K562 (cell line): ENCODE data around the gene CDKL4. TPM values are rescaled to one million over a fixed set of nuclear protein-coding genes. Genes with fewer than 3 reads are reported as not detected.

Experiments used
- BACH1 ChIP-seq: fragments of 200-800 bp; sonication (Bioruptor generic); IDR thresholded peaks from 2 replicates; pipeline ENCODE4 v1.6.1; 2016; ENCODE audit warnings: missing genetic modification characterization, missing compliant biosample characterization
- BRD9 ChIP-seq: fragments of 450-650 bp; IDR thresholded peaks from 2 replicates; pipeline ENCODE4 v1.6.1; 2018; ENCODE audit warnings: low read depth; ENCODE audit not compliant: partially characterized antibody
- DDX20 ChIP-seq: fragments of 450-650 bp; IDR thresholded peaks from 2 replicates; pipeline ENCODE4 v1.6.1; 2016; ENCODE audit warnings: missing genetic modification characterization, low read depth, mild to moderate bottlenecking, missing compliant biosample characterization, moderate library complexity
- E2F6 ChIP-seq, 2 experiments: IDR thresholded peaks; 2 replicates each; pipeline ENCODE4 v1.6.1; 2011; ENCODE audit warnings: borderline replicate concordance in 1 of 2, control low read depth in 1 of 2, low read depth in 1 of 2, low read length in 1 of 2, mild to moderate bottlenecking in 1 of 2, mixed read lengths in 1 of 2, moderate library complexity in 1 of 2; ENCODE audit not compliant: insufficient read depth in 1 of 2, insufficient read length in 1 of 2, poor library complexity in 1 of 2, severe bottlenecking in 1 of 2; ENCODE audit errors: extremely low read depth in 1 of 2
- E4F1 ChIP-seq: fragments of 250-450 bp; sonication (Bioruptor Pico); IDR thresholded peaks from 2 replicates; pipeline ENCODE4 v1.5.0; 2021; ENCODE audit warnings: mild to moderate bottlenecking, borderline replicate concordance
- GABPB2 ChIP-seq: fragments of 250-450 bp; sonication (Bioruptor Pico); conservative IDR thresholded peaks from 2 replicates; pipeline ENCODE4 v1.5.1; 2021; ENCODE audit warnings: mild to moderate bottlenecking
- KLF10 ChIP-seq: fragments of 250-450 bp; sonication (Bioruptor Pico); IDR thresholded peaks from 2 replicates; pipeline ENCODE4 v1.6.1; 2021; ENCODE audit warnings: matching md5 sums
- MBD1 ChIP-seq: fragments of 250-450 bp; sonication (Bioruptor Pico); IDR thresholded peaks from 2 replicates; pipeline ENCODE4 v1.8.0; 2022; ENCODE audit warnings: inconsistent platforms
- NFYB ChIP-seq: IDR thresholded peaks from 2 replicates; pipeline ENCODE4 v1.6.1; 2011; ENCODE audit warnings: mild to moderate bottlenecking, moderate library complexity; ENCODE audit not compliant: insufficient read length; ENCODE audit errors: extremely low read depth
- NR2C2 ChIP-seq, 2 experiments: fragments of 200-800 bp in 1 of 2; sonication (Bioruptor generic) in 1 of 2; sonication (generic) in 1 of 2; formaldehyde crosslinking in 1 of 2; IDR thresholded peaks; 2 replicates each; pipeline versions ENCODE4 v1.6.1 to v1.8.0; 2016 to 2022; ENCODE audit warnings: mild to moderate bottlenecking in 1 of 2, missing compliant biosample characterization in 1 of 2, missing genetic modification characterization in 1 of 2, missing genetic modification reagents in 1 of 2
- POLR2H ChIP-seq: IDR thresholded peaks from 2 replicates; pipeline ENCODE4 v1.6.1; 2016; ENCODE audit warnings: missing genetic modification characterization, low read depth, mild to moderate bottlenecking, control low read depth, missing compliant biosample characterization, moderate library complexity
- RFX7 ChIP-seq: fragments of 250-450 bp; sonication (Bioruptor Pico); IDR thresholded peaks from 2 replicates; pipeline ENCODE4 v1.5.1; 2021; ENCODE audit warnings: mild to moderate bottlenecking
- SRF ChIP-seq, 2 experiments: fragments of 250-450, 450-650 bp in 1 of 2; sonication (Bioruptor Pico) in 1 of 2; sonication (generic) in 1 of 2; formaldehyde crosslinking; IDR thresholded peaks; 2 replicates each; pipeline versions ENCODE4 v1.5.0 to v1.5.1; 2020 to 2022; ENCODE audit warnings: mild to moderate bottlenecking in 1 of 2, missing genetic modification reagents in 1 of 2
- YY1 ChIP-seq, 3 experiments: IDR thresholded peaks; 2 replicates each; pipeline ENCODE4 v1.6.1; 2011; ENCODE audit warnings: low read length in 2 of 3, mild to moderate bottlenecking in 2 of 3, moderate library complexity in 2 of 3, borderline replicate concordance in 1 of 3, control low read depth in 1 of 3, low read depth in 1 of 3; ENCODE audit not compliant: insufficient read depth in 3 of 3, insufficient replicate concordance in 2 of 3, control insufficient read depth in 1 of 3, insufficient read length in 1 of 3; ENCODE audit errors: extremely low read depth in 1 of 3
- ZNF134 ChIP-seq: fragments of 250-450 bp; sonication (Bioruptor Pico); conservative IDR thresholded peaks from 2 replicates; pipeline ENCODE4 v1.4.0; 2020
- ZNF324 ChIP-seq: fragments of 250-450 bp; sonication (Bioruptor Pico); IDR thresholded peaks from 2 replicates; pipeline ENCODE4 v1.4.0; 2020; ENCODE audit warnings: mild to moderate bottlenecking
- ZNF583 ChIP-seq: fragments of 250-450 bp; sonication (Bioruptor Pico); IDR thresholded peaks from 2 replicates; pipeline ENCODE4 v1.4.0; 2020
- ZNF764 ChIP-seq: fragments of 250-450 bp; sonication (Bioruptor Pico); IDR thresholded peaks from 2 replicates; pipeline ENCODE4 v1.4.0; 2020; ENCODE audit warnings: low read depth, mild to moderate bottlenecking, moderate library complexity
- ZNF79 ChIP-seq: fragments of 250-450 bp; sonication (Bioruptor Pico); IDR thresholded peaks from 2 replicates; pipeline ENCODE4 v1.4.0; 2020; ENCODE audit warnings: low read depth, mild to moderate bottlenecking, moderate library complexity
- ZSCAN32 ChIP-seq: fragments of 450-650 bp; formaldehyde crosslinking; IDR thresholded peaks from 2 replicates; pipeline ENCODE4 v1.4.0; 2020; ENCODE audit warnings: mild to moderate bottlenecking, moderate library complexity
- polyA plus RNA-seq, 8 experiments: library from polyadenylated mRNA; depleted of rRNA in 4 of 8; stranded (reverse) in 5 of 8; unstranded in 3 of 8; fragments of >200 nt; fragmentation: Nextera tagmentation in 2 of 8; fragmentation: Illumina TruSeq in 1 of 8; extraction: Ambion mirVana in 2 of 8; extraction: Trizol in 1 of 8; gene quantifications; 2 replicates each; pipeline versions ENCODE4 v1.2.1 to v1.2.3, GENCODE V29; 2011 to 2014; ENCODE audit warnings: inconsistent platforms in 1 of 8, missing spikeins in 1 of 8
- total RNA-seq, 7 experiments: library from RNA; depleted of rRNA in 6 of 7; stranded (reverse); fragments of >200 nt in 6 of 7; fragmentation: Illumina TruSeq in 2 of 7; extraction: Trizol in 2 of 7; gene quantifications; 2 replicates each; pipeline versions ENCODE4 v1.2.1 to v1.2.3, GENCODE V29; 2011 to 2021; ENCODE audit warnings: low replicate concordance in 1 of 7

The CDKL4 gene
- total and polyA plus RNA-seq, 9 of the 15 experiments (the other 6 are each of a cell fraction or from before 2014, with no cell fraction given), result not detected

- 0 out of 2 replicates have a peak, but pooled peaks have one; percentile 65 for TF ChIP-seq MBD1 (CRISPR knock-in tag)
- TF ChIP-seq BACH1 (tag), result peak; percentile 93
- TF ChIP-seq ZNF324 (CRISPR knock-in tag), result peak; percentile 65; the same call in 1 of the 2 replicates
- peak; percentile 59 for TF ChIP-seq POLR2H (tag)
- TF ChIP-seq ZSCAN32 (CRISPR knock-in tag), result peak; percentile 73; the same call in 1 of the 2 replicates
- TF ChIP-seq NR2C2 (CRISPR knock-in tag; IDR thresholded peaks at IDR 0.05), result no peak
- TF ChIP-seq NR2C2 (tag; IDR thresholded peaks at IDR 0.05), result peak; percentile 62; the same call in 1 of the 2 replicates
- peak in 1 of 2 experiments; percentile 80; a peak in 2 of 4 replicates for TF ChIP-seq SRF (CRISPR knock-in tag; IDR thresholded peaks at IDR 0.05)
- no peak for TF ChIP-seq NFYB
- TF ChIP-seq E4F1 (CRISPR knock-in tag), result peak; percentile 64; the same call in 1 of the 2 replicates
- peak; percentile 72; the same call in 1 of the 2 replicates for TF ChIP-seq KLF10
- TF ChIP-seq DDX20 (tag), result peak; percentile 92
- no peak; the same call in 1 of the 2 replicates for TF ChIP-seq ZNF764 (CRISPR knock-in tag)
- peak; percentile 91 for TF ChIP-seq ZNF79 (CRISPR knock-in tag)
- peak; percentile 26 to 40 for TF ChIP-seq E2F6 (IDR thresholded peaks at IDR 0.05; ENCODE audit: borderline replicate concordance in 1 of 2, extremely low read depth in 1 of 2, insufficient read depth in 1 of 2, insufficient read length in 1 of 2, low read depth in 1 of 2, low read length in 1 of 2, poor library complexity in 1 of 2, severe bottlenecking in 1 of 2)
- peak; percentile 99 for TF ChIP-seq ZNF583
- TF ChIP-seq RFX7 (CRISPR knock-in tag), result peak; percentile 74; the same call in 1 of the 2 replicates
- peak; percentile 86 for TF ChIP-seq ZNF134 (CRISPR knock-in tag)
- peak; percentile 46 to 92 (median 82) for TF ChIP-seq YY1 (IDR thresholded peaks at IDR 0.05; ENCODE audit: borderline replicate concordance in 1 of 3, control insufficient read depth in 1 of 3, extremely low read depth in 1 of 3, insufficient read depth in 3 of 3, insufficient read length in 1 of 3, insufficient replicate concordance in 2 of 3, low read depth in 1 of 3, low read length in 2 of 3)
- peak; percentile 80; the same call in 1 of the 2 replicates for TF ChIP-seq GABPB2 (CRISPR knock-in tag)
- TF ChIP-seq BRD9, result peak; percentile 84
Observed at GRCh38 chr2:39150102-39150562, 93.6 kb downstream of the CDKL4 start (continued).
